GM21786 (cell line): ENCODE measurements around the gene BET1.

Experiments used
- ATAC-seq: cut with Tn5 transposase; IDR thresholded peaks from one replicate; pipeline ENCODE4 v1.9.1; 2021; ENCODE audit not compliant: unreplicated experiment

BET1 gene

GRCh38 chr7:93960986-93961385, 43.2 kb downstream of the BET1 start:
- no peak for ATAC-seq

GRCh38 chr7:93958651-93959050, 45.5 kb downstream of the BET1 start:
- ATAC-seq = no peak

GRCh38 chr7:93958216-93958615, 45.9 kb downstream of the BET1 start:
- no peak for ATAC-seq

GRCh38 chr7:93957767-93958166, 46.4 kb downstream of the BET1 start:
- ATAC-seq = peak; percentile 41

GRCh38 chr7:93955304-93955703, 48.9 kb downstream of the BET1 start:
- ATAC-seq = peak; percentile 76

- ATAC-seq = no peak
Measured at GRCh38 chr7:93949423-93949822, 54.7 kb downstream of the BET1 start.

GRCh38 chr7:93948873-93949272, 55.3 kb downstream of the BET1 start:
- no peak for ATAC-seq

- ATAC-seq = no peak
Measured at GRCh38 chr7:93948106-93948505, 56.0 kb downstream of the BET1 start.

GRCh38 chr7:93945756-93946535, 58.2 kb downstream of the BET1 start:
- ATAC-seq = no peak

- ATAC-seq = no peak
Measured at GRCh38 chr7:93945083-93945482, 59.1 kb downstream of the BET1 start.

GRCh38 chr7:93944673-93945072, 59.5 kb downstream of the BET1 start:
- ATAC-seq = no peak

- no peak for ATAC-seq
Measured at GRCh38 chr7:93943816-93944540, 60.2 kb downstream of the BET1 start.
